HG03060 (cell line): ENCODE results near the gene MACROD2.
A peak's percentile ranks its signal among the peaks of the same experiment; 100 is the strongest.

Source experiments
- ATAC-seq: cut with Tn5 transposase; IDR thresholded peaks from one replicate; pipeline ENCODE4 v1.9.1; 2021; ENCODE audit warnings: low read depth, moderate number of reproducible peaks; ENCODE audit not compliant: unreplicated experiment

The MACROD2 gene

GRCh38 chr20:14685183-14685582 lies 689.9 kb downstream of the MACROD2 start:
- ATAC-seq: no peak

GRCh38 chr20:14687313-14687712 lies 692.0 kb downstream of the MACROD2 start:
- no peak for ATAC-seq

DNA sequence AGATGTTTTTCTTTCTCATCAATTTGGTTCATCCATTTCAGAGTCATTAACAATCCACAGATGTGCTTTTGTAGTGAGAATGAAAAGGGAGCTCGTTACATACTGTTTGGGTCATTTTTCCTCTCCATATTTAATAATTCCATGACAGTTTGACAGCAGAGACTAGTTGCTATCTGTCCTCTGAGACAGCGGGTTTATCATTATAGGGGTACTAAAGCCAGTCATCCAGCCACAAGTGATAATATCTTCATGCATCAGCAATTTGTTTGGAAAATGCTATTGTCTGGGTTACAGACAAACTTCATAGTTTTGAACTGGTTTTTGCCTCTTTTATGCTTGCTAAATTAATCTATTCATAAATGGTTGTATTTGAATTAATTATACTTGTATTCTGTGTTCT lies 692.7 kb downstream of the MACROD2 start:
- no peak for ATAC-seq

GRCh38 chr20:14691994-14692393 lies 696.7 kb downstream of the MACROD2 start:
- ATAC-seq: no peak

GRCh38 chr20:14696478-14696877 lies 701.2 kb downstream of the MACROD2 start:
- ATAC-seq: no peak

DNA sequence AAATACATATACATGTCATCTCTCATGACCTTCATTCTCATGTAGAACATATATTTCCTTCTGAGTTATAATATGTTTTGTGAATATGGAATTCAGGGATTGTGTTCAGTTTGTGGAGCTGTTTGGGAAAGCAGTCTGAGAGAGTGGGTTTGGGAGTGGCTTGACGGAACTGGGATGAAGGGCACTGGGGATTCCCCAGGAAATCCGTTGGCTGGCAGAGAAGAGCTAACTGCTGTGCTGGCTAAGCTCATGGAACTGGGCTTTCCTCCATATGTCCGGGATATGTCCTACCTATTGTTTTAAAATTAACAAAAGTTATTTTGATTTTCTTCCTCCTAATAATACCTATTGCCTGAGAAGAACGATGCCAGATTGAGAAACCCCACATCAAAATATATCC lies 701.6 kb downstream of the MACROD2 start:
- ATAC-seq: no peak

GRCh38 chr20:14698125-14698524 lies 702.8 kb downstream of the MACROD2 start:
- ATAC-seq: no peak

GRCh38 chr20:14698605-14699373 lies 703.5 kb downstream of the MACROD2 start:
- ATAC-seq: no peak

DNA sequence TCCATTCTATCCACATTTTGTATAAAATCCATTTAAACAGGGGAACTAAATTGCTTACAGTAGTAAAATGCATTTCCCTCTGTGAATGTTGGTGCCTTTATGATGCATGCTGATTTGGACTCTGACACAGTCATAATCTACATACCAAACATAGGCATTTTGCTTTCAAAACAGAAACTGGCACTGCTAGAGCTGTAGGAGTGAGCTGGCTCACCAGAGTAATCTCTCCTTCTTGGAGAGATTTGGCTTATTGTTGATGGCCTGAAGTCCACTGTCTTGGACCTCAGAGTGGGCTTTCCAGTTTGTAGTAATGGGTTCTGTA lies 705.3 kb downstream of the MACROD2 start:
- peak; percentile 63 for ATAC-seq

DNA sequence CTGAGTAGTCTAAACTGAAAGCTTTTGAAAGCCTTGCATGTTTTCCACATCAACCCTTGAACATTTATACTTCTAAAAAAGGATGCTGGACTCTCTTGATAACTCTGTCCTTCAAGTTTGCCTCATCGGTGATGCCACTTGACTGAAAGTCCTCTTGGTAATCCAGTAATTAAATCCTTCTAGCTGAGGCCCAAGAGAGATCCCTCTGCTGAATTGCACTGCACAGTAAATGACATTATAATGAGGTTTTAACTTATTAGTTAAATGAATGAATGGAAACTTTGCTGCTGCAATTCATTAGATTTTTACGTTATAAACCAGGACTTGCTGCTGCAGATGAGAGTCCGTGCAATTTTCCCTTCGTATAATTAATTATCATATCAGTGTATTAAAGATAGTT lies 706.0 kb downstream of the MACROD2 start:
- no peak for ATAC-seq

- no peak for ATAC-seq
Observed at GRCh38 chr20:14706555-14706954, 711.2 kb downstream of the MACROD2 start.

GRCh38 chr20:14707026-14707680 lies 711.8 kb downstream of the MACROD2 start:
- ATAC-seq: no peak

DNA sequence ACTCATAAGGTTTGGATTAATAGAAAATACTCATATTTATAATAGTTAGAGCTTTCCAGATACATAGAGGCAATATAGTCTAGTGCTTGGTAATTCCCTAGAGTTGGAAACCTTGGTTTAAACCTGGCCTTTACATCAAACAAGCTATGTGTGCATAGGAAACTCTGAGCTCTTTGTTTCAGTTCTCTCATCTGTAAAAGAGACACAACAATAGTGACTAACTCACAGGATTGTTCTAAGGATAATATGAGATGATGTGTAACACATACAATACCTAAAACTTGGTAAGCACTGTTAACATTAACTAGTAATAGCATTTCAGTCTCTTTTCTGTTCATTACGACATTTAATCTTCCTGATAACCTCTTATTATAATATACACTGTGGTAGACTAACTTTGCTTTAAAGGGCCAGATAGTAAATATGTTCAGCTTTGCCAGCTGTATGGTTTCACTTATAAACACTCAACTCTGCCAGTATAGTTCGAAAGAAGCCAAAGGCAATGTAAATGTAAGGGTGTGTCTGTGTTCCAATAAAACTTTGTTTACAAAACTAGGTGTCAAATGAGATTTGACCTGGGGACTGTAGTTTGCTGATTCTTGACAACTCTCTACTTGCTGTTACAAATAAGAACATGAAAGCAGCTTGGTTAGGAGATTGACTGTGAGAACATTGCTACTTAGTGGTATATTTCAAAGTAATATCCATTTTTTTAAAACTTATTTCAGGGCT lies 712.7 kb downstream of the MACROD2 start:
- ATAC-seq: no peak

DNA sequence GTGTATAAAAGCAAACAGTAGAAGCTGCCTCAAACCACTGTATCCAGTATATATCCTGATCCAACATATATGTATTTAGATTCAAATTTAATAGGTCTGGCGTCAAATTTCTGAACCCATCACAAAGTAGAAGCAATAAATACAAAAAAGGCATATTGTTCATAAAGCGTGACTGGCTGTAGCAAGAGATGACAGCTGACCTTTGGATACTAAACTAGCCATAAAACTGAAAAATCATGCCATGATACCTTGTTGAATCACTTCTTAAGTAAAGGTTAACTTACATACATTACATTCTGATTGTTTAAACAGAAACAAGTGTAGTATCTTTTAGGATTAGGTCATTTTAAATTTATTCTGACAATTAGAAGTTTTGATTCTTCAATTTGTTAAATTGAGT lies 714.1 kb downstream of the MACROD2 start:
- no peak for ATAC-seq

GRCh38 chr20:14710951-14711350 lies 715.6 kb downstream of the MACROD2 start:
- no peak for ATAC-seq

GRCh38 chr20:14711652-14712051 lies 716.3 kb downstream of the MACROD2 start:
- ATAC-seq: no peak

DNA sequence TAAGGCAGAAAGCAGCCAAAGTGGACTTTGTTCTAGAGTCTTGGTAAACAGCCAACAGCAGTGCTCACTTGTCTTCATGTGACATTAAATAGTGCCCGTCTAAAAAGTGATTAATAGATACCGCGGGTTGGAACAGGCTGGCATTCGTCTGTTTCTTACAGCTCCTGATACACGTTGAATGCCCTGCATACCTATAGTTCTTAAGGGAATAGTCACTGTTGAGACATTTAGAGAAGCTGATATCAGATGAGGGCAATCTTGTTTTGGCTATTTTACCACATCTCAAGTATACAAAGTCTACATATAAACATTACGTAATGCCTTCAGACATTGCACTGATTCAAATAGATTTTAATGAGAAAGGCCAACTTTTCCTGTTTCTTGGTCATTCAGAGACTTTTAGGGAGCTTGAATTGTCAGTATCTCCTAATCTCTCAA lies 717.0 kb downstream of the MACROD2 start:
- ATAC-seq: no peak

DNA sequence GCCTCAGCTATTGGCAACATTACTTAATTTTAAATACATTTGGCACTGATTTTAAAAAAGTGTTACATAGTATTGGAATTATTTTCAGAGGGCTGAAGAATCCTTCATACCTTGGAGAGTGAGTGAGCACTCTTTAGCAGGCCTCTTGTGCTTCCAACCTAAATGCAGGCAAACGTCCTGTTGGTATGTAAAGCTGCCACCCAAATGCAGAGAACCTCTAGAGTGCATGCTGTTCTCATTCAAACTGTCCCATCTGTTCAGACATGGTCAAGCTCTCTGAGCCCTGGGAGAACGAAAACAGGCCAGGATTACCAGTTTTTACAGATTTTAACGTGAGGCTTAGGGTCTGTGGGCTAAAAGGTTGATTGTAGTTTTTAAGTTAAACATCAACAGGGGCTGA lies 720.1 kb downstream of the MACROD2 start:
- no peak for ATAC-seq

GRCh38 chr20:14716351-14716801 lies 721.1 kb downstream of the MACROD2 start:
- ATAC-seq: no peak

GRCh38 chr20:14717134-14717999 lies 722.1 kb downstream of the MACROD2 start:
- peak; percentile 72 for ATAC-seq

GRCh38 chr20:14720251-14720650 lies 724.9 kb downstream of the MACROD2 start:
- no peak for ATAC-seq
